PC-9 (cell line): ENCODE data around the gene GRAMD2A. TPM values are rescaled to one million over a fixed set of nuclear protein-coding genes. Genes with fewer than 3 reads are reported as not detected.

ENCODE experiments used
- BruUV-seq: library from RNA; stranded (reverse); fragments of 400-500 nt; replicated peaks from 2 replicates; lab custom pipeline; 2021; lab: Mats Ljungman, UMichigan
- CTCF ChIA-PET: fragments of 300-600 bp; sonication (Branson Sonifier 250); formaldehyde crosslinking; loops from one replicate; lab custom pipeline; 2022; ENCODE audit warnings: antibody characterized with exemption; lab: Charles Lee
- POLR2A ChIA-PET: fragments of 300-600 bp; sonication (Branson Sonifier 250); formaldehyde crosslinking; loops from one replicate; lab custom pipeline; 2022; ENCODE audit warnings: antibody characterized with exemption; ENCODE audit not compliant: unreplicated experiment; lab: Charles Lee
- DNase-seq, 2 experiments: peaks; one replicate each; pipeline versions ENCODE4 v3.0.0 to v3.0.0-alpha.2; 2015 to 2022; ENCODE audit warnings: mixed read lengths in 1 of 2
- H2AFZ ChIP-seq: fragments of 200-600 bp; sonication (generic); 2 replicates; pipeline ENCODE4 v1.8.1; 2017; ENCODE audit warnings: antibody characterized with exemption
- H3F3A ChIP-seq: fragments of 200-600 bp; sonication (generic); 2 replicates; pipeline ENCODE4 v1.8.1; 2017; ENCODE audit warnings: antibody characterized with exemption, mild to moderate bottlenecking, low read depth; ENCODE audit not compliant: insufficient read depth
- H3K27ac ChIP-seq: fragments of 200-600 bp; sonication (generic); 2 replicates; pipeline ENCODE4 v1.6.1; 2016; ENCODE audit warnings: mixed run types
- H3K27me3 ChIP-seq: fragments of 200-600 bp; sonication (generic); 2 replicates; pipeline ENCODE4 v1.6.1; 2016; ENCODE audit warnings: low read depth, mixed run types; ENCODE audit not compliant: insufficient read depth
- H3K36me3 ChIP-seq: fragments of 200-600 bp; sonication (generic); 2 replicates; pipeline ENCODE4 v1.6.1; 2016; ENCODE audit warnings: low read depth, mixed run types
- H3K4me1 ChIP-seq: fragments of 200-600 bp; sonication (generic); replicated peaks from 2 replicates; pipeline ENCODE4 v1.6.1; 2016; ENCODE audit warnings: mixed run types; ENCODE audit not compliant: insufficient read depth
- H3K4me2 ChIP-seq: fragments of 200-600 bp; sonication (generic); 2 replicates; pipeline ENCODE4 v1.6.1; 2017; ENCODE audit warnings: mixed run types
- H3K4me3 ChIP-seq: fragments of 200-600 bp; sonication (generic); 2 replicates; pipeline ENCODE4 v1.6.1; 2016; ENCODE audit warnings: mixed run types
- H3K79me2 ChIP-seq: fragments of 200-600 bp; sonication (generic); 2 replicates; pipeline ENCODE4 v1.6.1; 2017; ENCODE audit warnings: low read depth, mixed run types
- H3K9me2 ChIP-seq: fragments of 200-600 bp; sonication (generic); 2 replicates; pipeline ENCODE4 v1.8.1; 2017; ENCODE audit warnings: mild to moderate bottlenecking; ENCODE audit not compliant: insufficient read depth
- H3K9me3 ChIP-seq: fragments of 200-600 bp; sonication (generic); 2 replicates; pipeline ENCODE4 v1.8.1; 2016; ENCODE audit warnings: low read depth; ENCODE audit not compliant: insufficient read depth
- H4K20me1 ChIP-seq: fragments of 200-600 bp; sonication (generic); 2 replicates; pipeline ENCODE4 v1.8.1; 2017; ENCODE audit not compliant: insufficient read depth
- CTCF ChIP-seq: fragments of 200-600 bp; sonication (generic); conservative IDR thresholded peaks from 2 replicates; pipeline ENCODE4 v1.6.1; 2017; ENCODE audit warnings: mixed run types, antibody characterized with exemption, mild to moderate bottlenecking, moderate library complexity
- EZH2 ChIP-seq: fragments of 200-600 bp; sonication (generic); IDR thresholded peaks from 2 replicates; pipeline ENCODE4 v1.8.0; 2017; ENCODE audit warnings: antibody characterized with exemption, low read depth
- intact Hi-C: fragments of 100-400 bp; cut with micrococcal nuclease; formaldehyde crosslinking; loops from one replicate; pipeline ENCODE4 v1.10.0; 2022; ENCODE audit not compliant: unreplicated experiment
- total RNA-seq: library from RNA; stranded (reverse); gene quantifications from 2 replicates; pipeline ENCODE4 v1.2.3, GENCODE V29; 2021

GRAMD2A gene
- total RNA-seq, 1 experiment from 2014 or later, result 60.2 TPM

DNA sequence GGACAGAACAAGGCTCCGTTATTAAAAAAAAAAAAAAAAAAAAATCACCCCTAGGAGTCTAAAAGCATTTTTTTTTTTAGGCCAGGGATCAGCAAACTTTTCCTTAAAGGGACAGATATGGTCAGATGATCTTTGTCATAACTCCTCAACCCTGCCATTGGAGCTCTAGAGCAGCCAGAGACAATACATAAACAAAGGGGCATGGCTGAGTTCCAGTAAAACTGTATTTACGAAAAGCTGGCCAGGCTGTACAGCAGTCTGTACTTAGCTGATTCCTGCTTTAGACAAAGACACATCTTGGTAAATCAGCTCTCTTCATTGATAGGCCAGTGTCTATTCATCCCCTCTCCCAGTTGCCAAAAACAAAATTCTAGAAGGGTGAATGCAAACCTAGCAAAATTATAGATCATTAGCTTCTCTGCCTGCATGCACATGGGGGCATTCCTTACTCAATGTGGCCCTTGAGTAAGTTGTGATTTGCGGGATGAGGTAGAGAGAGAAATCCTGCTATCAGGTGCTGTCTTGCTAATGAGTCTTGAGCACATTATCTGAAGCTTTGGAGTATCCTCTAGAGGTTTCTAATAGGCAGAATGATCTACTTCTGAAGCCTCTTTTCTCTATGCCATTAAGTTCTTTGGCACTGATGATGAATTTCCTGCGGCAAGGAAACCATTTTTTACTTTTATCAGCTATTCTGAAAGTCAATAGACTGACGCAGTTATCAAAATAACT is 44.2 kb downstream of the GRAMD2A start:
- no peaks in the 10 kb centered on the region for H4K20me1 ChIP-seq
- no peak overlapping the region for H3K27ac ChIP-seq
- intact Hi-C loops, result no loop called here
- no TSS peak for BruUV-seq
- H3K9me2 ChIP-seq, result no peaks in the 10 kb centered on the region
- DNase-seq, result no peak
- H3F3A ChIP-seq, result peaks cover 12% of the 10 kb centered on the region; the same call in 1 of the 2 replicates
- H3K4me3 ChIP-seq, result no peak overlapping the region
- POLR2A ChIA-PET, result no interaction called here
- no peaks in the 10 kb centered on the region for H3K27me3 ChIP-seq
- H3K79me2 ChIP-seq, result no peaks in the 10 kb centered on the region
- CTCF ChIA-PET, result no interaction called here
- no peaks in the 10 kb centered on the region for H3K9me3 ChIP-seq
- TF ChIP-seq EZH2, result no peak
- H3K4me1 ChIP-seq, result peaks cover 28% of the 10 kb centered on the region
- no peak overlapping the region for H3K4me2 ChIP-seq
- no peaks in the 10 kb centered on the region for H3K36me3 ChIP-seq
- no peak overlapping the region for H2AFZ ChIP-seq

DNA sequence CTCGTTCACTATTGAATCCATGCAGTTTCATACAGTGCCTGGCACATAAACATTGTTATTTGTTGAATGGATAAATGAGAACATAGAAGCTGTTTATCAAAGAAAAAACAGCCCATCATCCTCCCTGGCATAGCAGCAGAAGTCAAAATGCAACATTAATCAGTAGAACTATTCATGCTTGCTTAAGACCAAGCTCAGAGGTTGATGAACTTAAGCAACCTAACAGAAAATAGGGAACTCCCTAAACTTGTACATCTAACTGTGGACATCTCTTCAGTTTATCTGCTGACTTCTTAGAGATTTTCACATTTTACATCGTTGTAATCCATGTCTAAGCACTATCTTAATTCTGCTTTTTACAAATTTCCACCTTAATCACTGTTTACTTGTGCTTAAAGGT is 50.2 kb downstream of the GRAMD2A start:
- intact Hi-C loops, result no loop called here
- TF ChIP-seq EZH2 (no peak), CTCF (no peak)
- Histone ChIP-seq H4K20me1 (no peaks in the 10 kb centered on the region), H3K9me3 (no peaks in the 10 kb centered on the region), H3K4me2 (no peak overlapping the region), H3K27me3 (no peaks in the 10 kb centered on the region), H3K4me1 (no peaks in the 10 kb centered on the region), H2AFZ (no peak overlapping the region), H3K27ac (no peak overlapping the region), H3K36me3 (no peaks in the 10 kb centered on the region), H3F3A (no peaks in the 10 kb centered on the region), H3K79me2 (no peaks in the 10 kb centered on the region), H3K9me2 (no peaks in the 10 kb centered on the region), H3K4me3 (no peak overlapping the region)
- no peak for DNase-seq
- no TSS peak for BruUV-seq
- POLR2A ChIA-PET, result no interaction called here
- CTCF ChIA-PET, result no interaction called here

GRCh38 chr15:72146934-72147333 is 50.7 kb downstream of the GRAMD2A start:
- no TSS peak for BruUV-seq
- ChIA-PET POLR2A (no interaction called here), CTCF (no interaction called here)
- no peak overlapping the region for H3K4me2 ChIP-seq
- H3K4me3 ChIP-seq, result no peak overlapping the region
- H3K9me2 ChIP-seq, result no peaks in the 10 kb centered on the region
- no peaks in the 10 kb centered on the region for H4K20me1 ChIP-seq
- no peak for TF ChIP-seq EZH2
- no peak for TF ChIP-seq CTCF
- no peaks in the 10 kb centered on the region for H3K36me3 ChIP-seq
- H3K9me3 ChIP-seq, result no peaks in the 10 kb centered on the region
- no peak overlapping the region for H2AFZ ChIP-seq
- H3K27ac ChIP-seq, result no peak overlapping the region
- no peaks in the 10 kb centered on the region for H3K79me2 ChIP-seq
- no peaks in the 10 kb centered on the region for H3K27me3 ChIP-seq
- no peak for DNase-seq
- no peaks in the 10 kb centered on the region for H3K4me1 ChIP-seq
- intact Hi-C loops, result no loop called here
- no peaks in the 10 kb centered on the region for H3F3A ChIP-seq
